Astrocyte of the spinal cord (primary cell): ENCODE data around the gene NCOA1.

ENCODE experiments used
- DNase-seq: peaks from one replicate; pipeline ENCODE4 v3.0.0; 2011; ENCODE audit warnings: low read depth, low spot score
- H3K4me3 ChIP-seq: 2 replicates; pipeline ENCODE4 v1.5.1; 2011; ENCODE audit warnings: low read depth, mild to moderate bottlenecking, low read length, moderate library complexity
- in situ Hi-C: cut with HindIII; loops from 2 replicates; pipeline ENCODE4 v1.10.0; 2017; ENCODE audit warnings: low sequenced_read_pairs
- TF ChIP-seq, protein P1 (sequence below): IDR thresholded peaks from 2 replicates; pipeline ENCODE4 v1.5.1; 2012; ENCODE audit warnings: low read depth, mild to moderate bottlenecking, low read length, inconsistent platforms

NCOA1 gene

GRCh38 chr2:24815171-24815570 is 324.1 kb downstream of the NCOA1 start:
- no peak overlapping the region for H3K4me3 ChIP-seq
- in situ Hi-C loops = no loop called here
- TF ChIP-seq, protein P1, sequence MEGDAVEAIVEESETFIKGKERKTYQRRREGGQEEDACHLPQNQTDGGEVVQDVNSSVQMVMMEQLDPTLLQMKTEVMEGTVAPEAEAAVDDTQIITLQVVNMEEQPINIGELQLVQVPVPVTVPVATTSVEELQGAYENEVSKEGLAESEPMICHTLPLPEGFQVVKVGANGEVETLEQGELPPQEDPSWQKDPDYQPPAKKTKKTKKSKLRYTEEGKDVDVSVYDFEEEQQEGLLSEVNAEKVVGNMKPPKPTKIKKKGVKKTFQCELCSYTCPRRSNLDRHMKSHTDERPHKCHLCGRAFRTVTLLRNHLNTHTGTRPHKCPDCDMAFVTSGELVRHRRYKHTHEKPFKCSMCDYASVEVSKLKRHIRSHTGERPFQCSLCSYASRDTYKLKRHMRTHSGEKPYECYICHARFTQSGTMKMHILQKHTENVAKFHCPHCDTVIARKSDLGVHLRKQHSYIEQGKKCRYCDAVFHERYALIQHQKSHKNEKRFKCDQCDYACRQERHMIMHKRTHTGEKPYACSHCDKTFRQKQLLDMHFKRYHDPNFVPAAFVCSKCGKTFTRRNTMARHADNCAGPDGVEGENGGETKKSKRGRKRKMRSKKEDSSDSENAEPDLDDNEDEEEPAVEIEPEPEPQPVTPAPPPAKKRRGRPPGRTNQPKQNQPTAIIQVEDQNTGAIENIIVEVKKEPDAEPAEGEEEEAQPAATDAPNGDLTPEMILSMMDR = no peak
- no peak for DNase-seq

DNA sequence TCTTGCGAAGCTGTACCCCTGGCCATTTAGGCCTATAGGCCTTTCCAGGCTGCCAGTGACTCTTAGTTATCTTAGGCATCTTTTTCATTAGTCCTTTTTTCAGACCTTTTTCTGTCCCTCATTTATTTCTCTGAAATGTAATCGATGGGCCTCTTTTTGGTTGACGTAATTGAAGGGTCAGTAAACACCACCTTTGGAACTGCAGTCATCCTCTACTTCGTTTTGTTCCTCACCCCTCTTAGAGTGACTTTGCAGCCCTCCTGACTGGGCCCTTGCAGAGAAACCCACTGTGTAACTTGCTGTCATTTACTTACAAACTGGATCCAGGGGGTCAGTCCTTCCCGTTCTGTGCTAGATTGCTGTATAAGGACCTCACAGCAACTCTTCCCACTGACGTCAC is 325.4 kb downstream of the NCOA1 start:
- TF ChIP-seq, protein P1 = no peak
- in situ Hi-C loops = no loop called here
- no peak overlapping the region for H3K4me3 ChIP-seq
- no peak for DNase-seq

- H3K4me3 ChIP-seq = no peak overlapping the region
- in situ Hi-C loops = no loop called here
- peak; percentile 83 for DNase-seq
- TF ChIP-seq, protein P1 = no peak
Observed at GRCh38 chr2:24816884-24817283, 325.8 kb downstream of the NCOA1 start.

- TF ChIP-seq, protein P1 = no peak
- peak; percentile 55 for DNase-seq
- in situ Hi-C loops = no loop called here
- H3K4me3 ChIP-seq = no peak overlapping the region
Observed at GRCh38 chr2:24818721-24819167, 327.7 kb downstream of the NCOA1 start.

GRCh38 chr2:24819442-24820174 is 328.6 kb downstream of the NCOA1 start:
- in situ Hi-C loops = no loop called here
- no peak overlapping the region for H3K4me3 ChIP-seq
- TF ChIP-seq, protein P1 = no peak
- no peak for DNase-seq

DNA sequence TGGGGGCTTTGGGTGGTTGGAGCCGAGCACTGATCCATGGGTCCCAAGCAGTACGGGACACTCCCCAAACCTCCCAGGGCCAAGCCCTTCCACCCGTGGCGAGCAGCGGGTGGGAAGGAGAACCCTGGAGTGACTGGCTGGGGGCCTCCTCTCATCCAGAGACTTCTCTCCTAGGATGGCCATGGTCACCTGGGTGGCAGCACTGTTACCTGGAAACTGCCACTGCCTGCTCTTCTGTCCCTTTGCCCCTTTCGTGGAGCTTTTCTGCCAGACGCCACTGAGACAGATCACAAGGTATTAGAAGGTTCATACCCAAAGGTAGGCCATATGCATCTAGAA is 329.1 kb downstream of the NCOA1 start:
- H3K4me3 ChIP-seq = no peak overlapping the region
- TF ChIP-seq, protein P1 = no peak
- in situ Hi-C loops = no loop called here
- no peak for DNase-seq
